Measurements from ENCODE around the gene NOMO2.
"Not testable (repeated sequence)": the region's sequence is repeated elsewhere in the genome, so short reads cannot be mapped to it uniquely, and the experiment has no call there.

The NOMO2 gene

GRCh38 chr16:18561727-18562314 lies at the start of gene NOMO2:
NOMO2 (minus strand) TSS chr16:18562097; CDS start chr16:18562040, 57 bp downstream.
- H3K9me3 ChIP-seq (ENCODE audit: control insufficient read depth, insufficient read depth, low read length); H3K4me1 ChIP-seq (ENCODE audit: control insufficient read depth, insufficient read depth, low read length); H3K36me3 ChIP-seq (ENCODE audit: control insufficient read depth, insufficient read depth, low read length); H3K27me3 ChIP-seq (ENCODE audit: control insufficient read depth, insufficient read depth, low read length); H3K9ac ChIP-seq (ENCODE audit: low read depth, low read length); H3K27ac ChIP-seq (ENCODE audit: low read depth, low read length): not testable (repeated sequence)
- H3K4me3 ChIP-seq (ENCODE audit: low read depth, low read length) = peak within 1 kb of the TSS; percentile 60; the same call in 1 of the 2 replicates

- H3K9ac ChIP-seq (ENCODE audit: low read depth, low read length); H3K27ac ChIP-seq (ENCODE audit: low read depth, low read length); H3K27me3 ChIP-seq (ENCODE audit: control insufficient read depth, insufficient read depth, low read length); H3K4me3 ChIP-seq (ENCODE audit: low read depth, low read length); H3K36me3 ChIP-seq (ENCODE audit: control insufficient read depth, insufficient read depth, low read length); H3K9me3 ChIP-seq (ENCODE audit: control insufficient read depth, insufficient read depth, low read length); H3K4me1 ChIP-seq (ENCODE audit: control insufficient read depth, insufficient read depth, low read length): not testable (repeated sequence)
These were observed 48.4 kb upstream of the NOMO2 start for GRCh38 chr16:18610147-18610803.

- not testable (repeated sequence) for H3K9ac ChIP-seq (ENCODE audit: low read depth, low read length); H3K36me3 ChIP-seq (ENCODE audit: control insufficient read depth, insufficient read depth, low read length); H3K27ac ChIP-seq (ENCODE audit: low read depth, low read length); H3K4me3 ChIP-seq (ENCODE audit: low read depth, low read length); H3K27me3 ChIP-seq (ENCODE audit: control insufficient read depth, insufficient read depth, low read length); H3K9me3 ChIP-seq (ENCODE audit: control insufficient read depth, insufficient read depth, low read length); H3K4me1 ChIP-seq (ENCODE audit: control insufficient read depth, insufficient read depth, low read length)
These were observed 46.4 kb upstream of the NOMO2 start for GRCh38 chr16:18608271-18608670.

GRCh38 chr16:18603572-18604246 lies 41.8 kb upstream of the NOMO2 start:
- not testable (repeated sequence) for H3K9ac ChIP-seq (ENCODE audit: low read depth, low read length); H3K4me1 ChIP-seq (ENCODE audit: control insufficient read depth, insufficient read depth, low read length); H3K27ac ChIP-seq (ENCODE audit: low read depth, low read length); H3K27me3 ChIP-seq (ENCODE audit: control insufficient read depth, insufficient read depth, low read length); H3K36me3 ChIP-seq (ENCODE audit: control insufficient read depth, insufficient read depth, low read length); H3K9me3 ChIP-seq (ENCODE audit: control insufficient read depth, insufficient read depth, low read length); H3K4me3 ChIP-seq (ENCODE audit: low read depth, low read length)

- not testable (repeated sequence) for H3K9me3 ChIP-seq (ENCODE audit: control insufficient read depth, insufficient read depth, low read length); H3K4me3 ChIP-seq (ENCODE audit: low read depth, low read length); H3K27me3 ChIP-seq (ENCODE audit: control insufficient read depth, insufficient read depth, low read length); H3K4me1 ChIP-seq (ENCODE audit: control insufficient read depth, insufficient read depth, low read length); H3K9ac ChIP-seq (ENCODE audit: low read depth, low read length); H3K36me3 ChIP-seq (ENCODE audit: control insufficient read depth, insufficient read depth, low read length); H3K27ac ChIP-seq (ENCODE audit: low read depth, low read length)
These were observed 36.7 kb upstream of the NOMO2 start for GRCh38 chr16:18598582-18598981.

- not testable (repeated sequence) for H3K4me3 ChIP-seq (ENCODE audit: low read depth, low read length); H3K9ac ChIP-seq (ENCODE audit: low read depth, low read length); H3K9me3 ChIP-seq (ENCODE audit: control insufficient read depth, insufficient read depth, low read length); H3K27ac ChIP-seq (ENCODE audit: low read depth, low read length); H3K4me1 ChIP-seq (ENCODE audit: control insufficient read depth, insufficient read depth, low read length); H3K27me3 ChIP-seq (ENCODE audit: control insufficient read depth, insufficient read depth, low read length); H3K36me3 ChIP-seq (ENCODE audit: control insufficient read depth, insufficient read depth, low read length)
These were observed 35.8 kb upstream of the NOMO2 start for GRCh38 chr16:18597734-18598133.

GRCh38 chr16:18597319-18597718 lies 35.4 kb upstream of the NOMO2 start:
- not testable (repeated sequence) for H3K9ac ChIP-seq (ENCODE audit: low read depth, low read length); H3K9me3 ChIP-seq (ENCODE audit: control insufficient read depth, insufficient read depth, low read length); H3K36me3 ChIP-seq (ENCODE audit: control insufficient read depth, insufficient read depth, low read length); H3K4me1 ChIP-seq (ENCODE audit: control insufficient read depth, insufficient read depth, low read length); H3K4me3 ChIP-seq (ENCODE audit: low read depth, low read length); H3K27ac ChIP-seq (ENCODE audit: low read depth, low read length); H3K27me3 ChIP-seq (ENCODE audit: control insufficient read depth, insufficient read depth, low read length)

- not testable (repeated sequence) for H3K4me3 ChIP-seq (ENCODE audit: low read depth, low read length); H3K27ac ChIP-seq (ENCODE audit: low read depth, low read length)
These were observed 33.9 kb upstream of the NOMO2 start for GRCh38 chr16:18595796-18596195.

GRCh38 chr16:18594880-18595279 lies 33.0 kb upstream of the NOMO2 start:
- H3K27ac ChIP-seq (ENCODE audit: low read depth, low read length); H3K4me1 ChIP-seq (ENCODE audit: control insufficient read depth, insufficient read depth, low read length): not testable (repeated sequence)

More at GRCh38 chr16:18595796-18596195, 33.9 kb upstream of the NOMO2 start:
- not testable (repeated sequence) for H3K9me3 ChIP-seq (ENCODE audit: control insufficient read depth, insufficient read depth, low read length); H3K9ac ChIP-seq (ENCODE audit: low read depth, low read length); H3K27me3 ChIP-seq (ENCODE audit: control insufficient read depth, insufficient read depth, low read length); H3K36me3 ChIP-seq (ENCODE audit: control insufficient read depth, insufficient read depth, low read length); H3K4me1 ChIP-seq (ENCODE audit: control insufficient read depth, insufficient read depth, low read length)

GRCh38 chr16:18593904-18594303 lies 32.0 kb upstream of the NOMO2 start:
- not testable (repeated sequence) for H3K27ac ChIP-seq (ENCODE audit: low read depth, low read length); H3K27me3 ChIP-seq (ENCODE audit: control insufficient read depth, insufficient read depth, low read length); H3K9me3 ChIP-seq (ENCODE audit: control insufficient read depth, insufficient read depth, low read length); H3K9ac ChIP-seq (ENCODE audit: low read depth, low read length); H3K36me3 ChIP-seq (ENCODE audit: control insufficient read depth, insufficient read depth, low read length); H3K4me3 ChIP-seq (ENCODE audit: low read depth, low read length); H3K4me1 ChIP-seq (ENCODE audit: control insufficient read depth, insufficient read depth, low read length)

More at GRCh38 chr16:18594880-18595279, 33.0 kb upstream of the NOMO2 start:
- H3K9ac ChIP-seq (ENCODE audit: low read depth, low read length); H3K4me3 ChIP-seq (ENCODE audit: low read depth, low read length); H3K9me3 ChIP-seq (ENCODE audit: control insufficient read depth, insufficient read depth, low read length); H3K36me3 ChIP-seq (ENCODE audit: control insufficient read depth, insufficient read depth, low read length); H3K27me3 ChIP-seq (ENCODE audit: control insufficient read depth, insufficient read depth, low read length): not testable (repeated sequence)

- H3K4me1 ChIP-seq (ENCODE audit: control insufficient read depth, insufficient read depth, low read length); H3K9me3 ChIP-seq (ENCODE audit: control insufficient read depth, insufficient read depth, low read length); H3K4me3 ChIP-seq (ENCODE audit: low read depth, low read length); H3K27me3 ChIP-seq (ENCODE audit: control insufficient read depth, insufficient read depth, low read length); H3K36me3 ChIP-seq (ENCODE audit: control insufficient read depth, insufficient read depth, low read length); H3K9ac ChIP-seq (ENCODE audit: low read depth, low read length); H3K27ac ChIP-seq (ENCODE audit: low read depth, low read length): not testable (repeated sequence)
These were observed 31.1 kb upstream of the NOMO2 start for GRCh38 chr16:18592982-18593381.

Data from HUES48 (cell line).